Right lobe of liver (tissue), 6 donors: ENCODE results near the gene NEK2. TPM values are rescaled to one million over a fixed set of nuclear protein-coding genes. Genes with fewer than 3 reads are reported as not detected.
A peak's percentile ranks its signal among the peaks of the same experiment; 100 is the strongest.
"Not testable (repeated sequence)": the region's sequence is repeated elsewhere in the genome, so short reads cannot be mapped to it uniquely, and the experiment has no call there.

ENCODE experiments used
- ATAC-seq, 4 donors: fragments of 200-7000 bp; cut with Tn5 transposase; one replicate each; pipeline ENCODE4 v1.9.1; 2020; ENCODE audit warnings: mild to moderate bottlenecking in 4 of 4, moderate library complexity in 4 of 4
- DNase-seq, 3 donors: peaks; one replicate each; pipeline ENCODE4 v3.0.0-alpha.2; 2020
- H3K27ac ChIP-seq, 3 donors: fragments of 200-600 bp; one replicate each; pipeline ENCODE4 v1.8.0; 2022
- H3K27me3 ChIP-seq, 2 donors: fragments of 200-600 bp; one replicate each; pipeline ENCODE4 v1.8.0; 2022
- H3K36me3 ChIP-seq, 4 donors: fragments of 200-600 bp; sonication (generic) in 1 of 4; one replicate each; pipeline versions ENCODE4 v1.5.1 to v1.8.0; 2017 to 2022; ENCODE audit warnings: control low read depth in 1 of 4
- H3K4me1 ChIP-seq, 4 donors: fragments of 200-600 bp; sonication (generic) in 1 of 4; one replicate each; pipeline versions ENCODE4 v1.5.1 to v1.8.0; 2017 to 2022; ENCODE audit warnings: control low read depth in 1 of 4
- H3K4me3 ChIP-seq, 3 donors: fragments of 200-600 bp; one replicate each; pipeline ENCODE4 v1.8.0; 2022
- H3K9me3 ChIP-seq, 4 donors: fragments of 200-600 bp; sonication (generic) in 1 of 4; one replicate each; pipeline versions ENCODE4 v1.5.1 to v1.8.0; 2017 to 2022; ENCODE audit warnings: control low read depth in 1 of 4
- POLR2A ChIP-seq: fragments of 450-650 bp; IDR thresholded peaks from one replicate; pipeline ENCODE4 v1.6.1; 2017; ENCODE audit warnings: antibody characterized with exemption, mild to moderate bottlenecking
- WGBS: methylation state at CpG from one replicate; pipeline ENCODE4 v1.1.6; 2018; ENCODE audit warnings: low coverage, low lambda C conversion rate; ENCODE audit not compliant: insufficient coverage; ENCODE audit errors: missing lambda C conversion rate; 5-methylcytosine and 5-hydroxymethylcytosine counted together
- intact Hi-C, 2 donors: fragments of 100-400 bp; cut with DNase I; formaldehyde crosslinking; loops; one replicate each; pipeline versions ENCODE4 v1.11.2 to v1.14.1; 2022
- total RNA-seq, 6 experiments: library from RNA; depleted of rRNA in 2 of 6; stranded (reverse); fragments of >200 nt in 2 of 6; fragmentation: NEBNext Ultra II Directional in 3 of 6; extraction: Animal tissue kit (Norgen Biotek cat#: 25700) in 3 of 6; gene quantifications; one replicate each; pipeline versions ENCODE4 v1.1.0 to v1.2.4, GENCODE V29; 2016 to 2023
- TF ChIP-seq, protein P1 (sequence below), 4 donors: fragments of 200-600 bp in 3 of 4; fragments of 450-650 bp in 1 of 4; IDR thresholded peaks; one replicate each; pipeline versions ENCODE4 v1.5.1 to v1.8.0; 2016 to 2022; ENCODE audit warnings: antibody characterized with exemption in 4 of 4, mild to moderate bottlenecking in 2 of 4
- donor health status: DM: no; HTN: yes; CAD: no.
- donor health status: DM: no; HTN: no; CAD: no.
- donor health status: DM: no; HTN: no; CAD: no.
- donor health status: DM: no; HTN: yes; CAD: no.
- donor health status: DM: no; HTN: yes; CAD: no.

The NEK2 gene
- total RNA-seq, 6 experiments from 2014 or later, result 0.22 to 0.80 (median 0.50) TPM; not detected in 1

DNA sequence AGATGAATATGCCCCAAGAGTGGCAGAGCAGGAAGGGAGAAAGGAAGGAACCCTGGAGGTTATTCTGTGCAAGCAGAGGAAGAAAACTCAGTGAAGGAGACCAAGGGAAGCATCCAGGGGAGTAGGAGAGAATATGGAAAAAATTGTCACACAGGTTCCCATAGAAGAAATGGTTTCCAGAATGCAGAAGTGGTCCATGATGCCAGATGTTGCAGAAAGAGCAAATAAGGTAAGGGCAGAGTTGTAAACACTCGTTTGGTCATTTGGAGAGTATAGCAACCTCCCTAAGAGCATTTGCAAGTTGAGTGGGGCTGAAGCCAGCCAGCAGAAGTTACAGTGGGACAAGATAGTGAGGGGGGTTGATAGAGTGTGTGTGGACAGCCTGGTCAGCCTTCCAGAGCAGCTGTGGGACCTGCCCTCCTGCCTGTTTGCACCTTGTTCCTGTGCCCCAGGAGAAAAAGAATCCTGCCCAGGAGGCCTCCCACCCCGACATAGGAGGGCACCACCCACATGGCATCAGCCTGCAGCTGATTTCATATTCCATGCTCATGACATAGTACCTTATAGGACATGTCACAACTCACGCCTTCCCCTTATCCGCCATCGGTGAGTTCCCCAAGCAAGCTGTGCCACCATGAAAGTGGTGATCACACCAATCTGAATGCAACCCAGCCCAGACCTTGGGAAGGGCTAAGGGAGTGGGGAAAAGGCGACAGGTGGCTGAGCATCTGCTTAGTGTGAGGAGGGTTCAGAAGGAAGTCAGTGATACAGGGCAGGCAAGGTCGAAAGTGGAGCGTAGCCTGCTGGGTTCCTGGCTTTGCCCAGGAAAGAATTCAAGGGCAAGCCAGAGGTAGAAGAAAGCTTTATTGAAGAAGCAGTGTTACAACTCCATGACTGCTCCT, 8.2 kb upstream of the NEK2 start:
- intact Hi-C loops, result loop anchor here in 1 of 2 donors (10.0 kb wide), 2 partner anchors 151 to 351 kb away; partner anchors contain the start of genes DTL, INTS7 and LPGAT1
- WGBS, result 73% methylated on average over 4 of the region's 8 CpGs
- H3K4me3 ChIP-seq, result no peak overlapping the region
- no peaks in the 10 kb centered on the region for H3K4me1 ChIP-seq
- no peak for ATAC-seq
- no peak for DNase-seq
- no peak overlapping the region for H3K27ac ChIP-seq
- H3K9me3 ChIP-seq, result no peaks in the 10 kb centered on the region
- H3K36me3 ChIP-seq, result no peaks in the 10 kb centered on the region
- H3K27me3 ChIP-seq, result no peaks in the 10 kb centered on the region
- no peak for TF ChIP-seq POLR2A
- TF ChIP-seq, protein P1, sequence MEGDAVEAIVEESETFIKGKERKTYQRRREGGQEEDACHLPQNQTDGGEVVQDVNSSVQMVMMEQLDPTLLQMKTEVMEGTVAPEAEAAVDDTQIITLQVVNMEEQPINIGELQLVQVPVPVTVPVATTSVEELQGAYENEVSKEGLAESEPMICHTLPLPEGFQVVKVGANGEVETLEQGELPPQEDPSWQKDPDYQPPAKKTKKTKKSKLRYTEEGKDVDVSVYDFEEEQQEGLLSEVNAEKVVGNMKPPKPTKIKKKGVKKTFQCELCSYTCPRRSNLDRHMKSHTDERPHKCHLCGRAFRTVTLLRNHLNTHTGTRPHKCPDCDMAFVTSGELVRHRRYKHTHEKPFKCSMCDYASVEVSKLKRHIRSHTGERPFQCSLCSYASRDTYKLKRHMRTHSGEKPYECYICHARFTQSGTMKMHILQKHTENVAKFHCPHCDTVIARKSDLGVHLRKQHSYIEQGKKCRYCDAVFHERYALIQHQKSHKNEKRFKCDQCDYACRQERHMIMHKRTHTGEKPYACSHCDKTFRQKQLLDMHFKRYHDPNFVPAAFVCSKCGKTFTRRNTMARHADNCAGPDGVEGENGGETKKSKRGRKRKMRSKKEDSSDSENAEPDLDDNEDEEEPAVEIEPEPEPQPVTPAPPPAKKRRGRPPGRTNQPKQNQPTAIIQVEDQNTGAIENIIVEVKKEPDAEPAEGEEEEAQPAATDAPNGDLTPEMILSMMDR (IDR thresholded peaks at IDR 0.05), result no peak

- intact Hi-C loops, result loop anchor here in 1 of 2 donors (10.0 kb wide), 2 partner anchors 153 to 353 kb away; partner anchors contain the start of genes DTL, INTS7 and LPGAT1
- DNase-seq, H3K36me3 ChIP-seq, H3K4me3 ChIP-seq, H3K9me3 ChIP-seq, H3K4me1 ChIP-seq, H3K27me3 ChIP-seq, ATAC-seq, H3K27ac ChIP-seq: not testable (repeated sequence)
- 91% methylated on average over 7 of the region's 7 CpGs for WGBS
Observed at GRCh38 chr1:211682186-211682585, 6.8 kb upstream of the NEK2 start.

DNA sequence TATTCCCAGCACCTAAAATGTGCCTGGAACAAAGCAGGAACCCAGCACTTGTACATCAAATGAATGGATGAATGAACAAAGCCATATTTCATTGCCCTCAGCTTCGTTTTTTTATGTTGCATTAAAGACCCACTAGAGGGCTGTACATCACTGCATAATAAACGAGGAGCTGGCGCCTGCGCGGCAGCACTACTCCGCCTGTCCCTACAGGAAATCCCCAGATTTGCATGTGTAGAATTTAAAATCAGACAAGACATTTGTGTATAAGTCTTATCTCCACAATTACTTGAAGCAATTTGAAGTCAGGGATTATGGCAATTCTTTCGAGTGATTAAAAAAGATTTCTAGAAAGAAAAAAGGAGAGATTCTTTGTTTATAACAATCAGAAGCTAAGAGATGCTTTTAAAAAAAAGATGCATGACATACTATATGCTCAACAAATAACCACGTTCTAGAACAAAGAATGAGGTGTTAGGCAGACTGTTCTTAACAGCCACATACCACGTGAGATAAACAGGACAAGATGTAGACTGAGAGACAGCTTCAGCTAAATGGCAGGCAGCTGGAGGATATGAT, 5.4 kb upstream of the NEK2 start:
- H3K27ac ChIP-seq, result no peak overlapping the region
- 3% methylated on average over 9 of the region's 9 CpGs for WGBS
- H3K9me3 ChIP-seq, result no peaks in the 10 kb centered on the region
- ATAC-seq, result peak; percentile 88 to 93 (median 90)
- peak; percentile 62 to 76 (median 71) for DNase-seq
- no peaks in the 10 kb centered on the region for H3K36me3 ChIP-seq
- H3K4me3 ChIP-seq, result no peak overlapping the region
- H3K4me1 ChIP-seq, result no peaks in the 10 kb centered on the region
- H3K27me3 ChIP-seq, result no peaks in the 10 kb centered on the region
- TF ChIP-seq POLR2A, result no peak
- TF ChIP-seq, protein P1 (IDR thresholded peaks at IDR 0.05), result peak; percentile 63 to 91 (median 65)
- intact Hi-C loops, result loop anchor here in 1 of 2 donors (10.0 kb wide), 2 partner anchors 154 to 354 kb away; partner anchors contain the start of genes DTL, INTS7 and LPGAT1

- H3K9me3 ChIP-seq, result no peaks in the 10 kb centered on the region
- intact Hi-C loops, result no loop called here
- ATAC-seq (no peak), DNase-seq (no peak)
- WGBS, result 52% methylated on average over 5 of the region's 6 CpGs
- H3K4me3 ChIP-seq, result no peak overlapping the region
- TF ChIP-seq, protein P1 (IDR thresholded peaks at IDR 0.05), result no peak
- no peaks in the 10 kb centered on the region for H3K36me3 ChIP-seq
- H3K4me1 ChIP-seq, result peaks cover 0 to 3% (median 0%) of the 10 kb centered on the region in 4 donors
- H3K27me3 ChIP-seq, result no peaks in the 10 kb centered on the region
- no peak overlapping the region for H3K27ac ChIP-seq
Observed at GRCh38 chr1:211677659-211678058, 2.2 kb upstream of the NEK2 start.

- Histone ChIP-seq H3K4me3 (no peak overlapping the region), H3K9me3 (no peaks in the 10 kb centered on the region), H3K36me3 (no peaks in the 10 kb centered on the region), H3K27ac (no peak overlapping the region), H3K4me1 (peaks cover 0 to 3% (median 0%) of the 10 kb centered on the region in 4 donors), H3K27me3 (no peaks in the 10 kb centered on the region)
- DNase-seq, result no peak
- intact Hi-C loops, result no loop called here
- ATAC-seq, result no peak
- no peak for TF ChIP-seq POLR2A
- TF ChIP-seq, protein P1 (IDR thresholded peaks at IDR 0.05), result no peak
Observed at GRCh38 chr1:211676761-211677160, 1.3 kb upstream of the NEK2 start.
